Skeletal muscle tissue (tissue), 1 donor: ENCODE results near the gene NAP1L2. TPM values are rescaled to one million over a fixed set of nuclear protein-coding genes. Genes with fewer than 3 reads are reported as not detected.

Experiments used
- total RNA-seq: library from RNA; depleted of rRNA; stranded (reverse); fragments of >200 nt; gene quantifications from one replicate; pipeline ENCODE4 v1.2.3, GENCODE V29; 2014

The NAP1L2 gene
- total RNA-seq, 1 donor from 2014 or later: 0.52 TPM

Other genes starting within 250 kb of the NAP1L2 start
- not detected for gene PABPC1L2B, start 211.9 kb downstream of the NAP1L2 start, total RNA-seq
- not detected for gene PABPC1L2A, start 135.3 kb downstream of the NAP1L2 start, total RNA-seq
- gene CDX4, start 232.2 kb upstream of the NAP1L2 start, total RNA-seq: not detected